ENCODE data around the gene MDM4.

The MDM4 gene

DNA sequence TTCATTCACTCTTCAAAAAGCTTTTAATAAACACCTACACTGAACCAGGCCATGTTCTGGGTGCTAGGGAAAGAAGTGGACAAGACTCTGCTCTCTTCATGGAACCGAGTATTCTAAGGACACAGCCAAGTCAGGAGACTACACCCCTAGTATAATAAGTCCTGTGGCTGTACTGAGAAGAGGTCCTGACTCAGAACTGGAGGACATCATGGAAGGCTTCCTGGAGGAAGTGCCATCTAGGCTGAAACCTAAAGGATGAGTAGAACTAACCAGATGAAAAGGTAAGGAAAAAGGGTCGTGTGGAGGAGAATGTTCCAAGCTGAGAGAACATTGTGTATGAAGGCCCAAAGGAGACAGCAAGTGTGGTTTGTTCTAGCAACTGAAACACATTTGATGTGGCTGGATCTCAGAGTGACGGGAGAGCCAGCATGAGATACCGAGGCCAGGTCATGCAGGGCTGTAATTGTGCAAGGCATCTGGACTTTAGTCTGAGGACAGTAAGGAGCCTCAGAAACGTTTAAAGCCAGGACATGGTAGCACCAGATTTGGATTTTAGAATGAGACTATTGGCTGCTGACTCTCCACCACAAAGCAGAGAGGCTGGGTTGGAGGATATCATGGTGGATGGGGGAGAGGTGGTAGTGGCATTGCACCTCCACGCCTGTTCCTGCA is 86.8 kb downstream of the MDM4 start:
- in situ Hi-C loops (cut with MboI; ENCODE audit: low sequenced_read_pairs) = no loop called here

DNA sequence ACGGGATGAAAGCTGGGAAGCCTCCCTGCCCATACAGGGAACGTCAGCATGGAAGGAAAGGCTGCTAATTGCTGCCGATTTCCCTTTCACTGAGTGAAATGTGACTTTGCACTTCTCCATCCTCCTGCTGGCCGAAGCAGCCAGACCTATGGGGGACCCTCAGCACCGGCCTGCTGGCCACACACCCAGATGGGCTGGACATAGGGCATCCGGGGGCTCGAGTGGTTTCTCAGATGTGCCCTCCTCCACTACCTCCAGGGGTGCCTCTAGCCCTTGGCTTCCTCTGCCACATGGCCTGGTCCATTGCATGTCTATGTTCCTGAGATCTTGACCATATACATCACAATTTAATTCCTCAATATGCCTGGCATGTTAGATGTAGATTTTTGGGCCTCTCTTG is 89.6 kb downstream of the MDM4 start:
- in situ Hi-C loops (cut with MboI; ENCODE audit: low sequenced_read_pairs) = no loop called here

Measured in hTERT RPE-1 (cell line).